Keratinocyte (primary cell): ENCODE measurements around the gene RAPGEF1.

Experiments
- EZH2 ChIP-seq: IDR thresholded peaks from one replicate; pipeline ENCODE4 v1.6.1; 2012; ENCODE audit warnings: inconsistent platforms, mild to moderate bottlenecking, low read length, moderate library complexity
- TF ChIP-seq, protein P1 (sequence below), 3 experiments: IDR thresholded peaks in 1 of 3; conservative IDR thresholded peaks in 1 of 3; optimal IDR thresholded peaks in 1 of 3; 2 replicates in 2 of 3; 3 replicates in 1 of 3; pipeline versions ENCODE3 to v1.5.1; 2011; ENCODE audit warnings: low read length in 3 of 3, mild to moderate bottlenecking in 3 of 3, moderate library complexity in 2 of 3, control low read depth in 1 of 3, inconsistent platforms in 1 of 3; ENCODE audit not compliant: insufficient read depth in 2 of 3; ENCODE audit errors: extremely low read depth in 1 of 3

DNA sequence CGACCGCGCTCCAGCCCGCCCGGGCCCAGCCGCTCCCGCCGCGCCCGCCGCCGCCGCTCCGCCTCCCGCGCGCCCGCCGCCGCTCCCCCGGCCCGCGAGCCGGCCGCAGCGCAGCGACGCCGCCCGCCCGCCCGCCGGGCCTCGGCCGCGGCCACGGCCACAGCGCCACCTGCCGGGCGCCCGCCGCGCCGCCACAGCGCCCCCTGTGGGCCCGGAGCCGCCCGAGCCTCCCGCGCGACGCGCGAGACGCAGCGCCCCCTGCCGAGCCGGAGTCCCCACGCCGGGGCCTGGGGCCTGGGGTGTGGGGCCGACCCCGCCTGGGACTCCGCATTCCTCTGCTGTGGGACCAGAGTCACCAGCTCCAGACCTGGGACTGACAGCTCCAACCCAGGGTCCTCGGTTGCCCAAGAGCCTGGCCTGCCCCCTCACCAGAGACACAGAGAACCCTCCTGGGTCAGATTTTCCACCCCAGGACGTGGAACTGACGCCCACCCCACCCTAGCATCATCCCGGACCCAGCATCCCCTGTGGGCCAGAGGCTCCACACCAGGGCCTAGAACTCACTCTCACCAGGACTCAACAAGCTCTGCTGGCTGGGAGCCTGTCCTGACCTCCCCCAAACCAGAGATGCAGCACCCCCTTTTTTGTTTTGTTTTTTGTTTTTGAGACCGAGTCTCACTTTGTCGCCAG lies at the start of gene RAPGEF1:
- TF ChIP-seq, protein P1, sequence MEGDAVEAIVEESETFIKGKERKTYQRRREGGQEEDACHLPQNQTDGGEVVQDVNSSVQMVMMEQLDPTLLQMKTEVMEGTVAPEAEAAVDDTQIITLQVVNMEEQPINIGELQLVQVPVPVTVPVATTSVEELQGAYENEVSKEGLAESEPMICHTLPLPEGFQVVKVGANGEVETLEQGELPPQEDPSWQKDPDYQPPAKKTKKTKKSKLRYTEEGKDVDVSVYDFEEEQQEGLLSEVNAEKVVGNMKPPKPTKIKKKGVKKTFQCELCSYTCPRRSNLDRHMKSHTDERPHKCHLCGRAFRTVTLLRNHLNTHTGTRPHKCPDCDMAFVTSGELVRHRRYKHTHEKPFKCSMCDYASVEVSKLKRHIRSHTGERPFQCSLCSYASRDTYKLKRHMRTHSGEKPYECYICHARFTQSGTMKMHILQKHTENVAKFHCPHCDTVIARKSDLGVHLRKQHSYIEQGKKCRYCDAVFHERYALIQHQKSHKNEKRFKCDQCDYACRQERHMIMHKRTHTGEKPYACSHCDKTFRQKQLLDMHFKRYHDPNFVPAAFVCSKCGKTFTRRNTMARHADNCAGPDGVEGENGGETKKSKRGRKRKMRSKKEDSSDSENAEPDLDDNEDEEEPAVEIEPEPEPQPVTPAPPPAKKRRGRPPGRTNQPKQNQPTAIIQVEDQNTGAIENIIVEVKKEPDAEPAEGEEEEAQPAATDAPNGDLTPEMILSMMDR (optimal IDR thresholded peaks at IDR 0.05 in 1 of 3, IDR thresholded peaks at IDR 0.05 in 1 of 3, conservative IDR thresholded peaks at IDR 0.05 in 1 of 3; ENCODE audit: extremely low read depth in 1 of 3, insufficient read depth in 2 of 3, low read length in 3 of 3), result peak in 2 of 3 experiments; percentile 75 to 92
- no peak for TF ChIP-seq EZH2
